Measurements from ENCODE around the gene ZNF787. TPM values are rescaled to one million over a fixed set of nuclear protein-coding genes. Genes with fewer than 3 reads are reported as not detected.

ZNF787 gene
- total and polyA plus RNA-seq, 2 of the 8 experiments (the other 6 are each of a cell fraction or from before 2014, with no cell fraction given): 19.7 to 56.0 TPM

- Histone ChIP-seq H2BK15ac (ENCODE audit: low read length) (no peak overlapping the region), H2BK120ac (replicated peaks; ENCODE audit: low read depth, low read length) (no peak overlapping the region), H3K23ac (ENCODE audit: insufficient read length) (no peak overlapping the region), H3K4me1 (replicated peaks in 1 of 4; ENCODE audit: control insufficient read depth in 3 of 4, insufficient read depth in 4 of 4, low read length in 3 of 4) (peaks cover 0 to 11% (median 5%) of the 10 kb centered on the region in 4 experiments; a peak in 4 of 7 replicates), H2BK12ac (ENCODE audit: low read depth, low read length) (no peak overlapping the region), H2BK20ac (ENCODE audit: low read length) (no peak overlapping the region), H3K79me2 (ENCODE audit: control insufficient read depth in 1 of 2, insufficient read depth in 2 of 2, low read length in 2 of 2) (peaks cover 7 to 71% of the 10 kb centered on the region in 2 experiments; a peak in 3 of 4 replicates), H3K9me3 (ENCODE audit: insufficient read depth in 2 of 2, low read depth in 1 of 2, low read length in 1 of 2) (no peaks in the 10 kb centered on the region), H4K91ac (replicated peaks; ENCODE audit: insufficient read length, low read length) (no peak overlapping the region), H3K9ac (replicated peaks in 1 of 4; ENCODE audit: extremely low read depth in 1 of 4, low read depth in 3 of 4, low read length in 3 of 4) (no peak overlapping the region), H3K23me2 (ENCODE audit: low read depth, low read length) (no peaks in the 10 kb centered on the region), H2AFZ (ENCODE audit: low read length) (no peak overlapping the region), H2AK5ac (ENCODE audit: low read depth, low read length) (no peak overlapping the region), H4K5ac (ENCODE audit: insufficient read length, low read depth, low read length) (no peak overlapping the region), H4K20me1 (replicated peaks in 1 of 2; ENCODE audit: control insufficient read depth in 1 of 2, insufficient read depth in 2 of 2, low read length in 2 of 2) (peaks cover 36 to 43% of the 10 kb centered on the region in 2 experiments), H3K36me3 (ENCODE audit: control insufficient read depth in 2 of 4, insufficient read depth in 4 of 4, low read length in 3 of 4) (peaks cover 2 to 20% (median 7%) of the 10 kb centered on the region in 4 experiments; a peak in 6 of 8 replicates), H3K4me3 (ENCODE audit: extremely low read depth in 1 of 4, insufficient read depth in 2 of 4, low read depth in 3 of 4, low read length in 4 of 4) (no peak overlapping the region), H3K4me2 (ENCODE audit: insufficient read depth in 1 of 2, low read depth in 2 of 2, low read length in 2 of 2) (no peak overlapping the region), H3K18ac (ENCODE audit: extremely low read depth, low read length) (no peak overlapping the region), H3K27ac (ENCODE audit: low read depth, low read length) (no peak overlapping the region), H3K4ac (replicated peaks; ENCODE audit: insufficient read length, low read depth, low read length) (no peak overlapping the region), H4K8ac (ENCODE audit: extremely low read depth, insufficient read depth, low read length) (no peak overlapping the region; the same call in 1 of the 2 replicates), H3K79me1 (ENCODE audit: low read depth, low read length) (peaks cover 22% of the 10 kb centered on the region), H3K56ac (replicated peaks; ENCODE audit: insufficient read length, low read depth, low read length) (no peak overlapping the region), H3K27me3 (replicated peaks in 1 of 4; ENCODE audit: control insufficient read depth in 3 of 4, extremely low read depth in 1 of 4, insufficient read depth in 3 of 4, low read length in 3 of 4) (no peaks in the 10 kb centered on the region), H3K14ac (ENCODE audit: insufficient read length) (no peak overlapping the region), H2BK5ac (ENCODE audit: low read depth, low read length) (no peak overlapping the region)
- POLR2A ChIA-PET (ENCODE audit: partially characterized antibody): interaction anchor here (1.3 to 2.2 kb wide), 2 partner anchors 9 to 50 kb away, joined by 3 to 8 read pairs; no protein-coding TSS in a partner anchor
- FAIRE-seq (no peak), DNase-seq (ENCODE audit: low read depth in 1 of 2, low spot score in 2 of 2) (no peak)
- CTCF ChIA-PET (ENCODE audit: partially characterized antibody): interaction anchor here (0.6 to 3.3 kb wide), 5 partner anchors 13 to 104 kb away, joined by 3 to 14 read pairs (median 4); partner anchors contain the start of gene ZNF787
- 94% methylated on average over 34 of the region's 34 CpGs; no CpG with 5 or more reads in 1 of the 2 experiments for WGBS, 2 experiments (ENCODE audit: extremely low coverage in 1 of 2, insufficient coverage in 1 of 2, insufficient read length in 1 of 2, insufficient replicate concordance in 2 of 2, low coverage in 1 of 2, low lambda C conversion rate in 2 of 2, missing lambda C conversion rate in 1 of 2)
- no peak for TF ChIP-seq NRF1 (IDR thresholded peaks at IDR 0.05; ENCODE audit: low read depth, low read length)
Measured at GRCh38 chr19:56101746-56102535, 19.2 kb downstream of the ZNF787 start.

Data from H1 (cell line).